NCI-H524 treated with DMSO at 0.1 percent for 48 hours (cell line): ENCODE results near the gene PNRC2.

Experiments
- DNase-seq: peaks from one replicate; lab custom pipeline; 2025; lab: John Stamatoyannopoulos, UW

The PNRC2 gene

GRCh38 chr1:23959461-23960290, at the start of gene PNRC2:
TSS of gene PNRC2 (plus strand) at chr1:23959828. CDS start at chr1:23961458, 1,630 bp downstream.
- DNase-seq: peak; percentile 67

- no peak for DNase-seq
These were observed 49.5 kb upstream of the PNRC2 start for GRCh38 chr1:23910144-23910543.

GRCh38 chr1:23910553-23911246, 48.9 kb upstream of the PNRC2 start:
- no peak for DNase-seq

GRCh38 chr1:23911921-23912320, 47.7 kb upstream of the PNRC2 start:
- no peak for DNase-seq

GRCh38 chr1:23913212-23913880, 46.3 kb upstream of the PNRC2 start, which contains the start of gene CNR2:
TSS of gene CNR2 (minus strand) at chr1:23913362. CDS start at chr1:23875617, 37,745 bp downstream.
- no peak for DNase-seq

GRCh38 chr1:23914921-23915320, 44.7 kb upstream of the PNRC2 start:
- no peak for DNase-seq

GRCh38 chr1:23915466-23915865, 44.2 kb upstream of the PNRC2 start:
- no peak for DNase-seq

- DNase-seq: peak; percentile 31
These were observed 43.2 kb upstream of the PNRC2 start for GRCh38 chr1:23916209-23917131.

GRCh38 chr1:23922321-23922943, 37.2 kb upstream of the PNRC2 start:
- DNase-seq: no peak

GRCh38 chr1:23923592-23924499, 35.8 kb upstream of the PNRC2 start:
- no peak for DNase-seq

- DNase-seq: no peak
These were observed 35.0 kb upstream of the PNRC2 start for GRCh38 chr1:23924601-23925000.

- no peak for DNase-seq
These were observed 34.3 kb upstream of the PNRC2 start for GRCh38 chr1:23925279-23925678.

- no peak for DNase-seq
These were observed 32.5 kb upstream of the PNRC2 start for GRCh38 chr1:23927097-23927496.

- DNase-seq: no peak
These were observed 30.8 kb upstream of the PNRC2 start for GRCh38 chr1:23928789-23929188.

GRCh38 chr1:23930270-23930669, 29.4 kb upstream of the PNRC2 start:
- no peak for DNase-seq

GRCh38 chr1:23930861-23931490, 28.7 kb upstream of the PNRC2 start:
- DNase-seq: no peak

- DNase-seq: no peak
These were observed 28.1 kb upstream of the PNRC2 start for GRCh38 chr1:23931491-23931880.

- DNase-seq: no peak
These were observed 23.0 kb upstream of the PNRC2 start for GRCh38 chr1:23936481-23937176.

GRCh38 chr1:23947366-23947765, 12.3 kb upstream of the PNRC2 start:
- no peak for DNase-seq
